ENCODE measurements around the gene BEND3.

The BEND3 gene

GRCh38 chr6:107080036-107080435 is 35.3 kb downstream of the BEND3 start:
- DNase-seq = no peak

- DNase-seq = no peak
These were observed 35.9 kb downstream of the BEND3 start for GRCh38 chr6:107079429-107079828.

GRCh38 chr6:107077710-107078109 is 37.6 kb downstream of the BEND3 start:
- no peak for DNase-seq

GRCh38 chr6:107075951-107076381 is 39.3 kb downstream of the BEND3 start:
- DNase-seq = no peak

- no peak for DNase-seq
These were observed 44.6 kb downstream of the BEND3 start for GRCh38 chr6:107070686-107071085.

- DNase-seq = no peak
These were observed 45.4 kb downstream of the BEND3 start for GRCh38 chr6:107069631-107070548.

GRCh38 chr6:107068691-107069630 is 46.4 kb downstream of the BEND3 start:
- no peak for DNase-seq

- no peak for DNase-seq
These were observed 48.3 kb downstream of the BEND3 start for GRCh38 chr6:107066697-107067659.

GRCh38 chr6:107064579-107065065 is 50.7 kb downstream of the BEND3 start:
- no peak for DNase-seq

- DNase-seq = no peak
These were observed 52.6 kb downstream of the BEND3 start for GRCh38 chr6:107062691-107063090.

- DNase-seq = no peak
These were observed 53.9 kb downstream of the BEND3 start for GRCh38 chr6:107061125-107062020.

- DNase-seq = no peak
These were observed 54.6 kb downstream of the BEND3 start for GRCh38 chr6:107060704-107061103.

- DNase-seq = no peak
These were observed 55.7 kb downstream of the BEND3 start for GRCh38 chr6:107059606-107060005.

- DNase-seq = no peak
These were observed 57.6 kb downstream of the BEND3 start for GRCh38 chr6:107057679-107058078.

- DNase-seq = no peak
These were observed 58.5 kb downstream of the BEND3 start for GRCh38 chr6:107056796-107057195.

GRCh38 chr6:107047807-107048206 is 67.5 kb downstream of the BEND3 start:
- DNase-seq = no peak

- DNase-seq = no peak
These were observed 69.3 kb downstream of the BEND3 start for GRCh38 chr6:107045826-107046675.

GRCh38 chr6:107033126-107033525 is 82.2 kb downstream of the BEND3 start:
- no peak for DNase-seq

GRCh38 chr6:107032051-107032450 is 83.3 kb downstream of the BEND3 start:
- DNase-seq = no peak

GRCh38 chr6:107030151-107030550 is 85.2 kb downstream of the BEND3 start:
- DNase-seq = no peak
